GM12892 (cell line): ENCODE measurements around the gene PLA2G6.

Source experiments
- POLR2A ChIP-seq: IDR thresholded peaks from 2 replicates; pipeline ENCODE4 v1.6.1; 2011; ENCODE audit warnings: low read depth, low read length, control low read depth
- POLR2AphosphoS5 ChIP-seq: IDR thresholded peaks from 2 replicates; pipeline ENCODE4 v1.6.1; 2011; ENCODE audit warnings: low read depth, low read length, control low read depth
- TAF1 ChIP-seq: IDR thresholded peaks from 2 replicates; pipeline ENCODE4 v1.6.1; 2011; ENCODE audit warnings: low read depth, mild to moderate bottlenecking, control low read depth, low read length, borderline replicate concordance

- TF ChIP-seq POLR2A, result no peak
- TF ChIP-seq TAF1, result no peak
- no peak for TF ChIP-seq POLR2AphosphoS5
Observed at GRCh38 chr22:38087855-38088254, 93.8 kb downstream of the PLA2G6 start.
